GM20000 (cell line): Measurements from ENCODE around the gene PLPP7.

Source experiments
- DNase-seq: peaks from one replicate; pipeline ENCODE4 v3.0.0; 2012; ENCODE audit warnings: low spot score
- CTCF ChIP-seq: IDR thresholded peaks from 2 replicates; pipeline ENCODE4 v1.5.1; 2012; ENCODE audit warnings: mild to moderate bottlenecking, control low read depth; ENCODE audit errors: extremely low read depth, missing control alignments

PLPP7 gene

GRCh38 chr9:131279863-131280570 lies 9.5 kb upstream of the PLPP7 start:
- no peak for TF ChIP-seq CTCF
- no peak for DNase-seq

GRCh38 chr9:131280660-131281059 lies 8.9 kb upstream of the PLPP7 start:
- TF ChIP-seq CTCF = no peak
- DNase-seq = no peak

DNA sequence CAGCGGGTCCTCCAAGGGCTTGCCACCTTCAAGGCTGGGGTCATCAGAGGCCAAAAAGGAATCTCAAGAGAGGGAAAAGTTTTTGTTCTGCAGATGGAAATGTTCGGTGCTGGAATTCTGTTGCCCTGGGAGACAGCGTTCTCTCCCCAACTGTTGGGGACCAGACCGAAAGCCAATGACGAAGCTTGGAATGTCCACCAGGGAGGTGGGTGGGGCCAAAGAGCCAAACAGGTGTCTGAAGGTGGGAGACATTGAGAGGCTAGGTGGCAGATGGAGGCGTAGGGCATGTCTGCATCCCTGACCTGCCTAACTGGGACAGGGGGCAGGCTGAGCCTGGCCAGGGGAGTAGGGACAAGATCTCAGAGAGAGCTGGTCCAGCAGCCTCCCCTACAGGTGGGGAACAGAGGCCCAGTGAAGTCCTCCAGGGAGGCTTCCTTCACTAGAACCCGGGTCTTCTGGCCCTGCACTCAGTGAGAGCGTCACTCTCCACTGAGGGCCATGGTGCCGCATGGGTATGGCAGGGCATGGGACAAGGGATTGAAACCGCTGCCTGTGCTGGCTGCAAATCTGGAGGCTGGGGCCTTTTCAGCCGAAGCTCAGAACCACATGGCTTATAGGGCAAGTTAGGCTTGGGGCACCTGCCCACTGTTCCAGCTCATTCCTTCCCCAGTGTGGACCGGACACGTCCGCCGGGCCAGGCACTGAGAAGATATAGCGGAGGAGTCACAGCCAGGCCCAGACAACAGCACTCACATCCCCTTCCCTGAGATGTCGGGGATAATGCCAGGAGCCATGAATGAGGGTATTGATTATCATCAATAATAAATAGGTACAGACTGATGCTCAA lies 8.2 kb upstream of the PLPP7 start:
- DNase-seq = no peak

GRCh38 chr9:131282175-131282574 lies 7.3 kb upstream of the PLPP7 start:
- no peak for DNase-seq
- no peak for TF ChIP-seq CTCF

More for the DNA sequence above, 8.2 kb upstream of the PLPP7 start:
- TF ChIP-seq CTCF = no peak

- no peak for DNase-seq
- TF ChIP-seq CTCF = no peak
Measured at GRCh38 chr9:131282688-131283422, 6.7 kb upstream of the PLPP7 start.

- no peak for TF ChIP-seq CTCF
- DNase-seq = no peak
Measured at GRCh38 chr9:131284856-131285255, 4.7 kb upstream of the PLPP7 start.

DNA sequence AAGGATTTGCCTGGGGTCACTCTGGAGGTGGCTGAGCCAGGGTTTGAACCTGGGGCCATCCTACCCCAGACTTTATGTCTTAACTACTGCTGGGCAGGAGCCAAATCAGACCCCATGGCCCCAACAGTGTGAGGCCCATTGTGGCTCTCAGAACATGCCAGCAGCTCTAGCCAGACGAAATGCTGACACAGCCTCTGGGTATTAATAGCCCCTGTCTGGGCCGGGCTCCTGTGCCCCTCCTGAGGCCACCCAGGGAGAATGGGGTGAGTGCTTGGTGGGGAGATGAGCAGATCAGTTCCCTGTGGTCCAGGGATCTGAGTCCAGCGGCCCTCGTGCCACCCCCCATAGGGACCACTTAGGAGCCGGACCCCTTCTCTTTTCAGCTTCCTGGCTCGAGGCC lies 2.2 kb upstream of the PLPP7 start:
- no peak for DNase-seq

More for the DNA sequence above, 2.2 kb upstream of the PLPP7 start:
- no peak for TF ChIP-seq CTCF
